ENCODE data around the gene ARHGEF2. TPM values are rescaled to one million over a fixed set of nuclear protein-coding genes. Genes with fewer than 3 reads are reported as not detected.

The ARHGEF2 gene
- total and polyA plus RNA-seq, 2 donors (not counting 3 experiments of a cell fraction or from before 2014, with no cell fraction given): 59.2 to 118 TPM

DNA sequence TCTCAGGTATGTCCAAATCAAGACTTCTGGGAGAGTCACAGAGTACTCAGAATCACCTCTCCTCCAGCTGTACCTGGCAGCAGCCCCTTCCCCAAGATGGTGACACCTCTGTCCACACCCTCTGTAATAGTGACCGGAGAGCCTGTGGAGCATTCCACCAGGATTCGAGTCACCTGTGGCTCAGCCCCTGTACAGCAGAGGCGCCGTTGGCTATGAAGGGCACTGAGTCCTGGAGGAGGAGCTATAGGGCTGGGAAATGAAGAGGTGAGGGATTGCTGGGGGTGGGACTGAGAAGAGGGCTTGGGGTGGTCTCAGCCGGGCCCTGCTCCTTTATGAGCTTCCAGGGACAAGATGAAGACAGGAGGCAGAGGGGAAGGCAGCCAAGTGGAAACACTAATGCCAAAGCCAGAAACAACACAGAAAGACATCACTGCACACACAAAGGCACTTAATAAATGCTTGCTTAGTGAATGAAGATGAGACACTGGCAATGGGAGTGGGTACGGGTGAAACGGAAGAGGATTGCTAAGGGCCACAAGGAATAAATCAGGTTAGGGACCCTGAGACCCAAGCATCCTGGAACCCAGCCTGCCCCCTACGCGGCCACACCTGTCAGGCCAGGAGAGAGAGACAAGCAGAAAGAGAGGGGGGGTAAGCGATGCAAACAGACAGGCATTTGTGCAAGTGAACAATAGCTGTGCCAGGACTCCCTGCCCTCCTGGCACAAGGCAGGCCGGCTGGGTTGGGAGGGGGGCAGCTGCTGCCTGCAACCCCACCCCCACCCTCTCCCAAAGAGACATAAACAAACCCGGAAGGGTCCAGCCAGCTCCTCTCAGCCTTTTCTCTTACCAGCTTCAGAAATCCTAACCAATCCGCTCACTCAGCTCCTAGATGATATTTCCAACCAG, 3.9 kb downstream of the ARHGEF2 start:
- Histone ChIP-seq H3K9ac (replicated peaks; ENCODE audit: extremely low read depth, insufficient read depth, low read length) (no peak overlapping the region), H3K9me1 (replicated peaks; ENCODE audit: control insufficient read depth, extremely low read depth, insufficient read depth, low read length) (no peaks in the 10 kb centered on the region), H3K4me1 (ENCODE audit: control insufficient read depth, extremely low read depth, insufficient read depth, low read length) (peaks cover 73% of the 10 kb centered on the region), H3K9me3 (replicated peaks; ENCODE audit: control insufficient read depth, insufficient read depth, low read length) (no peaks in the 10 kb centered on the region), H3K4me2 (ENCODE audit: insufficient read depth, low read length) (peak overlapping the region; percentile 78), H4K20me1 (replicated peaks; ENCODE audit: control insufficient read depth, extremely low read depth, insufficient read depth, low read length) (no peaks in the 10 kb centered on the region), H3K27me3 (ENCODE audit: control insufficient read depth in 2 of 2, insufficient read depth in 2 of 2, low read length in 2 of 2) (no peaks in the 10 kb centered on the region), H2AFZ (ENCODE audit: low read depth, low read length) (no peak overlapping the region), H3K36me3 (ENCODE audit: control insufficient read depth in 2 of 2, extremely low read depth in 1 of 2, insufficient read depth in 2 of 2, low read length in 2 of 2) (peaks cover 0 to 2% of the 10 kb centered on the region in 2 experiments), H3K27ac (ENCODE audit: insufficient read depth, low read depth, low read length) (no peak overlapping the region), H3K79me2 (ENCODE audit: control insufficient read depth, insufficient read depth, low read length) (peaks cover 82% of the 10 kb centered on the region), H3K4me3 (replicated peaks in 1 of 3; ENCODE audit: insufficient read depth in 1 of 3, low read depth in 1 of 3, low read length in 3 of 3) (peak overlapping the region in 2 of 3 experiments; percentile 43 to 76)
- ChIA-PET CTCF (interaction anchor here (0.6 to 12.1 kb wide), 9 partner anchors 8 to 231 kb away, joined by 3 to 138 read pairs (median 4); no protein-coding TSS in a partner anchor), POLR2A (no interaction called here)
- dilution Hi-C loops (cut with MboI; ENCODE audit: extremely low pct_ligation_motif_present, low sequenced_read_pairs) (no loop called here), intact Hi-C loops (cut with micrococcal nuclease) (no loop called here)
- no TSS peak for BruUV-seq (replicated peaks)
- DNase-seq (ENCODE audit: low read depth, low spot score) (no peak), FAIRE-seq (peak; percentile 55)
- TF ChIP-seq FOS (IDR thresholded peaks at IDR 0.05; ENCODE audit: borderline replicate concordance, insufficient read depth, low read length) (no peak), JUN (IDR thresholded peaks at IDR 0.05; ENCODE audit: borderline replicate concordance, insufficient read depth, insufficient read length, low read depth) (no peak), EZH2 (IDR thresholded peaks at IDR 0.05; ENCODE audit: borderline replicate concordance, low read depth, low read length, severe bottlenecking) (no peak), MAX (IDR thresholded peaks at IDR 0.05; ENCODE audit: insufficient read depth, insufficient read length) (no peak), MYC (IDR thresholded peaks at IDR 0.05; ENCODE audit: low read depth, low read length) (no peak)
- TF ChIP-seq, protein P1, sequence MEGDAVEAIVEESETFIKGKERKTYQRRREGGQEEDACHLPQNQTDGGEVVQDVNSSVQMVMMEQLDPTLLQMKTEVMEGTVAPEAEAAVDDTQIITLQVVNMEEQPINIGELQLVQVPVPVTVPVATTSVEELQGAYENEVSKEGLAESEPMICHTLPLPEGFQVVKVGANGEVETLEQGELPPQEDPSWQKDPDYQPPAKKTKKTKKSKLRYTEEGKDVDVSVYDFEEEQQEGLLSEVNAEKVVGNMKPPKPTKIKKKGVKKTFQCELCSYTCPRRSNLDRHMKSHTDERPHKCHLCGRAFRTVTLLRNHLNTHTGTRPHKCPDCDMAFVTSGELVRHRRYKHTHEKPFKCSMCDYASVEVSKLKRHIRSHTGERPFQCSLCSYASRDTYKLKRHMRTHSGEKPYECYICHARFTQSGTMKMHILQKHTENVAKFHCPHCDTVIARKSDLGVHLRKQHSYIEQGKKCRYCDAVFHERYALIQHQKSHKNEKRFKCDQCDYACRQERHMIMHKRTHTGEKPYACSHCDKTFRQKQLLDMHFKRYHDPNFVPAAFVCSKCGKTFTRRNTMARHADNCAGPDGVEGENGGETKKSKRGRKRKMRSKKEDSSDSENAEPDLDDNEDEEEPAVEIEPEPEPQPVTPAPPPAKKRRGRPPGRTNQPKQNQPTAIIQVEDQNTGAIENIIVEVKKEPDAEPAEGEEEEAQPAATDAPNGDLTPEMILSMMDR (IDR thresholded peaks at IDR 0.05; ENCODE audit: extremely low read depth in 1 of 2, insufficient read depth in 1 of 2, low read depth in 1 of 2, low read length in 2 of 2): no peak

Data from endothelial cell of umbilical vein (primary cell).